ENCODE data around the gene ZFC3H1.

The ZFC3H1 gene

DNA sequence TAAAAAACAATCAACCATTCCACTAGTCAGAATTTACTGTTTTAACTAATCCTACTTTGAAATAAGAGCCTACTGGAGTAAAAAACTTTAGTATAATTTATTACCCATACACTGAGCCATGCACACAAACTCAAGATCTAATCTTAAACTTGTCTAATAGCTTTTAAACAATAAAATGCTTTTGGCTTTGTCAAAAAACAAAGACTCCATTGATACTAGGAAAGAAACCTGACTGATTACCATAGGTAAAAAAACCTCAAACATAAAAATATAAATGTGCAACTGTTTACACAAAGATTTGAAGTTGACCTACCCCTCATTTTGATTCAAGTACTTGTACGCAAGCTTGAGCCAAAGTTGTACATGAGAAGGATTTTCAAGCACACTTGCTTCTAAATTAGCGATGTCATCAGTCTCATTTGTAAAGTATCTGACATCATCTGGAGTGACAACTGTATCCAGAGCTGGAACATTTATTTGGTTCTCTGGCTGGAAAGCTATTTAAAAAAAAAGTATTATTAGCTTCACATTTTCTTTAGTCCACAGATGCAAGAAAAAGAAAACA, 36.1 kb downstream of the ZFC3H1 start:
- DNase-seq = no peak

GRCh38 chr12:71626768-71627167, 36.9 kb downstream of the ZFC3H1 start:
- no peak for DNase-seq

DNA sequence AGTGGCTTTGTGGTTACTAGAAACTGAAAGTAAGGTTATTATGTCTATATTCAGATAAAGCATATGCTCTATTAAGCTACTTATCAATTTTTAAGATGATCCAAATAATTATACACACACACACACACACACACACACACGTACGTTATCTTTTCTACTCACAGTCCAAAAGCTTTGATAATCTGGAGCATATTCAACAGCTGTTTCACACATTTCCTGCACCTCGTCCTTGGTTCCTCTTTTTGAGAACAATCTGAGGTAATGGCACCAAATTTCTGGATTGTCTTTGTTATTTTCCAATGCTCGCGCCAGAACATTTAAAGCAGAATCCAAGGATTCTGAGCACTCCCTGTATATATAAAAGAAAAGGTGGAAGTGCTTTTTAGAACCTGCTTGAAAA, 37.5 kb downstream of the ZFC3H1 start:
- peak; percentile 92 to 94 for DNase-seq

GRCh38 chr12:71625476-71625875, 38.2 kb downstream of the ZFC3H1 start:
- no peak for DNase-seq

GRCh38 chr12:71621938-71622337, 41.7 kb downstream of the ZFC3H1 start:
- DNase-seq = no peak

- DNase-seq = peak; percentile 38 to 55
Measured at GRCh38 chr12:71610031-71610795, 53.4 kb downstream of the ZFC3H1 start.

GRCh38 chr12:71607494-71608330, 55.9 kb downstream of the ZFC3H1 start:
- DNase-seq = no peak

GRCh38 chr12:71605039-71605438, 58.6 kb downstream of the ZFC3H1 start:
- no peak for DNase-seq

DNA sequence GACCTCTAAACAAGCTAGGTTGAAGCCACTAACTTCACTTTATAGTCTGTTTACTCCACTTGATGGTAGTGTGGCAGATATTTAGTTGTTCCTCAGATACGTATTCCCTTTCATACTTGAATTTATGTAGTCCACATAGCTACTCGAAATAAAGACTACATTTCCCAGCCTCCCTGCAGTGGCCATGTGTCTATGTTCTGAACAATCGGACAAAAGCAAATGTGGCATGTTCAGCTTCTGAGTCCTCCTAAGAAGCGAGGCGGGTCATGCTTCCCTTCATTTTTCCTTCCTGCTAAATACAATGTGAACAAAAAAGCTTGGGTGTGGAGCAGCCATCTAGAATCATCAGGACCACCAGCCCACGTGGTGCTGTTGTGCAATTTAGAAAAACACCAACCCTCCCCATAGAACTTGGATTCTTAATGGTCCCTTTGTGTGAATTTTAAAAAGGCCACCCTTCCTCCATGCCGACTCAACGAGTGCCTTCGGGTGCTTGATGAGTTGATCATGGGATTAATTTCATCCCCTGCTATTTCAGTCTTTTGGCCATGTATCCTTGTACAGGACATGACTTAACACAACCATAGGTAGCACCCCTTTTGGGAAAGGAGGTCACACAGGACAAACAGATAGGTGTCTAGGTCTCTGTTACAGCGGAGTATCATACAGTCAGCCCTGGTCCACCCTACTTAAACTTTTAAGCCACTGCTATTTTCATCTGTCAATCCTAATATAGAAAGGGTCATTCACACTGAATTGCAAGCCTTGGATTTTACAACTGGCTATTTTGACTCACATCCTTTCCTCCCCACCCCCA, 60.7 kb downstream of the ZFC3H1 start:
- DNase-seq = no peak

DNA sequence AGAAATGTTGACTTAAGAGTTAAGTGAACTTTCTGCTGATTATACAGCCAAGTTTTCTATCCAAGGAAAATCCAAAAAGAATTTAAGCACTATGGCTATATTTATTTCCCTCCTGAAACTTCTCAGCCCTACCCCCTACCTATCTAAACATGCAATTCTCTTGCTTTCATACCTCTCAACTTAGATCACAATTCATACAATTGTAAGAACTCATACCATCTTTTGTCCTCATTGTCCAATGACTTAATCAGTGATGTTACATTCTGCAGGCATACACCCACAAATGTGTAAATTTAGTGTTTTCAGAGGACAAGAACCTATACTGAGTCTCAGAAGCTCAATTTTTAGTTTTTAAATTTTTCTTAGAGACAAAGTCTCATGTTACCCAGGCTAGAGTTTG, 62.1 kb downstream of the ZFC3H1 start:
- no peak for DNase-seq

GRCh38 chr12:71599210-71599609, 64.4 kb downstream of the ZFC3H1 start:
- no peak for DNase-seq

GRCh38 chr12:71594214-71594948, 69.3 kb downstream of the ZFC3H1 start:
- DNase-seq = no peak

GRCh38 chr12:71592841-71593240, 70.8 kb downstream of the ZFC3H1 start:
- DNase-seq = no peak

DNA sequence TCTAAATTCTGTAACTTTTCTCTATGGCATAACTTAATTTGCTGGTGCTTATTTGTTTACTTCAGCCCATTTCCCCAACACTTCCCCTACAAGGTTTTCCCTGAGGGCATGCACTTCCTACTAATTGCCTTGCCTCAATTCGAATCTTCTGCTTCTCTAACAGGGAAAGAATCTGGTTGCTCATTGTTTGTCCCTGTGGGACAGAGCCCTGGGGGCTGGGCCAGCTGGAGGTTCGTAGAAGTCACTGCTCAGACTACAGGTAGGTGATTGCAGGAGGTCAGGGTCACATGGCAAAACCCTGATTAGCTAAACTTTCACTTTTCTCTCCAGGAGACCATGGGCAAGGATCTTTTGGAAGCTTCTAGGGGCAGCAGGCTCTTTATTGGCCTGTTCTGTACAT, 72.0 kb downstream of the ZFC3H1 start:
- DNase-seq = no peak

- DNase-seq = no peak
Measured at GRCh38 chr12:71589478-71589881, 74.2 kb downstream of the ZFC3H1 start.

DNA sequence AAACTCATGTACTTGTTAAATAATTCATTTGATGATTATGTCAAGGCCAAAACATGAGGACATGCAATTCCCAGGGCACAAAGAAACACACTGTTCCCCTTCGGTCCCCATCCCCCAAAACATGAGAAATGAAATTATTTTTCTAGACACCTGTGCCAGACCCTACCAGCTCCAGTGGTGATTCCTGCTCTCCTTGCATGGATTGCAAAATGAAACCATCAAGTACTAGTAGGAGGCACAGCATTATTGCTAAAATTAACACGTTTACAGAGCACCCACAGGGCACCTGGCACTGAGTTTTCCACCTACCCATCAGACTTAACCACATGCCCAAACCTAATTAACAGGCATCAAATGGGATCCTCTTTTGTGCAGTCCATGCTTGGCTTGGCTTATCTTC, 76.6 kb downstream of the ZFC3H1 start:
- DNase-seq = no peak

DNA sequence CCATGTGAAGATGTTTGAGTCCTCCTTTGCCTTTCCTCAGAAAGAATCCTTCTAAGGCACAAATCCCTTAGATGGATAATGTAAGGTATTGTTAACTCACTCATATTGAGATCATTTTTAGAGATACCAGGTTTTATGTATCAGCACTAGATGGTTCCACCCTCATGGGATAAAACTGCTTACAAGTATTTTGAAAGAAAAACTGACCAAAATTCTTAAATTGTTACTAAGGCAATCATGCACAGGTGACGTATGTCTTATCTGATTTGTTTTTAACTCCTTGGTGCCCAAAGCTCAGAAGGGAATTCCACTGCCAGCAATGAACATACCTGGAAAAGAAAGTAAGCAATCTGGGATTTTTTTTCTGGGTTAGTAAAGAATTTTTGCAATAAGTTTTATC, 78.4 kb downstream of the ZFC3H1 start:
- no peak for DNase-seq

DNA sequence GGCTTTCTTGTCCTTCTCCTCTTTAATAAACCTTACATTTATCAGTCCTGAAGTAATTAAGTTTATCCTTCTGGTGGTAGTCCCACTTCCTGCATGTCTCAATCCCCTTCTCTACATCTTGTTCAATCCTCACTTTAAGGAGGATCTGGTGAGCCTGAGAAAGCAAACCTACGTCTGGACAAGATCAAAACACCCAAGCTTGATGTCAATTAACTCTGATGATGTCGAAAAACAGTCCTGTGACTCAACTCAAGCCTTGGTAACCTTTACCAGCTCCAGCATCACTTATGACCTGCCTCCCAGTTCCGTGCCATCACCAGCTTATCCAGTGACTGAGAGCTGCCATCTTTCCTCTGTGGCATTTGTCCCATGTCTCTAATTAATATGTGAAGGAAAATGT, 79.3 kb downstream of the ZFC3H1 start:
- no peak for DNase-seq

GRCh38 chr12:71582925-71583324, 80.7 kb downstream of the ZFC3H1 start:
- DNase-seq = no peak

GRCh38 chr12:71581206-71581605, 82.4 kb downstream of the ZFC3H1 start:
- no peak for DNase-seq

GRCh38 chr12:71578694-71579258, 84.9 kb downstream of the ZFC3H1 start:
- no peak for DNase-seq

- DNase-seq = no peak
Measured at GRCh38 chr12:71576496-71576895, 87.2 kb downstream of the ZFC3H1 start.
